ENCODE data around the gene HS2ST1.
"Not testable (repeated sequence)": the region's sequence is repeated elsewhere in the genome, so short reads cannot be mapped to it uniquely, and the experiment has no call there.

HS2ST1 gene

DNA sequence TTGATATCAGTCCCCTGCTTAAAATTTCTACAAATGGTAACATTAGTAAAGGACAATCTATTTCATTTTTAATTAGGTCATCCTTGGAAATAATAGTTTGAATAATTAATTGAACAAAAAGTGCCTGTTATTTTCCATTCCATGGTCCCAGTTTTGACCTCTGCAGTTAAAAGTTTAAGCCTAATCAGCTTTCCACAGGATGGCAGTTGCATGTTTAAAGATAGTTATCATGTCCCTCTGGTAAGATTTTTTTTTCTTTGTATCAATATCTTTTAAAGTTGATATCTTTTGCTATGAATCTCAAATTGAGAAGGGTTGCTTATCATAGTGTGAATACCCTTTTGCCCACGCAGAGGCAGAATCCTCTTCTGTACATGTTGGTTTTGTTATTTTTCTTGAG is 90.4 kb downstream of the HS2ST1 start:
- FAIRE-seq (no peak), DNase-seq (ENCODE audit: insufficient read length, low spot score) (no peak)

DNA sequence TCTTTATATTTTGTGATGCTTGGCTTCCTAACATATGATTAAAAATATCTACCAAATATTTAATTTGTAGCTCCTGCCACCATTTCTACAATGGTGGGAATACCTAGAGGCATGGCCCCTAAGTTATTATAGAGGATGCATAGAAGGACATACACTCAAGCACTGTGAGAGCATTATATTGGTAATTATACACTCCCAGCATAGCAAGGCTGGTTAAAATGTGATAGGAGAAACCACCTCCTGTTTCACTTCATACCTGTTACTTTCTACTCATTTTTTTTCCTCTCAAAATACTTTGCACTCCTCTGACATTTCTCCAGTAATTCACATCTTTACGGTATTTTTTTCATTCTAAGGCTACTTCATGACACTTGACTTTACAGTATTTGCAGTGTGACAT is 92.9 kb downstream of the HS2ST1 start:
- no peak for FAIRE-seq
- no peak for DNase-seq (ENCODE audit: insufficient read length, low spot score)

DNA sequence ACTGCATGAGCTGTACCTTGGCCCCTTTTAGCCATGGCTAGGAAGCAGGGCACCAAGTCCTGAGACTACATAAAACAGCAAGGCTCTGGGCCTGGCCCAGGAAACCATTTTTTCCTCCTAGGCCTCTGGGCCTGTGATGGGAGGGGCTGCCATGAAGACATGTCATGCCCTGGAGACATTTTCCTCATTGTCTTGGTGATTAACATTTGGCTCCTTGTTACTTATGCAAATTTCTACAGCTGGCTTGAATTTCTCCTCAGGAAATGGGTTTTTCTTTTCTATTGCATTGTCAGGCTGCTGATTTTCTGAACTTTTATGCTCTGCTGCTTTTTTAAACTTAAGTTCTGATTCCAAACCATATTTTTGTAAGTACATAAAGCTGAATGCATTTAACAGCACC is 99.0 kb downstream of the HS2ST1 start:
- not testable (repeated sequence) for FAIRE-seq; DNase-seq (ENCODE audit: insufficient read length, low spot score)

DNA sequence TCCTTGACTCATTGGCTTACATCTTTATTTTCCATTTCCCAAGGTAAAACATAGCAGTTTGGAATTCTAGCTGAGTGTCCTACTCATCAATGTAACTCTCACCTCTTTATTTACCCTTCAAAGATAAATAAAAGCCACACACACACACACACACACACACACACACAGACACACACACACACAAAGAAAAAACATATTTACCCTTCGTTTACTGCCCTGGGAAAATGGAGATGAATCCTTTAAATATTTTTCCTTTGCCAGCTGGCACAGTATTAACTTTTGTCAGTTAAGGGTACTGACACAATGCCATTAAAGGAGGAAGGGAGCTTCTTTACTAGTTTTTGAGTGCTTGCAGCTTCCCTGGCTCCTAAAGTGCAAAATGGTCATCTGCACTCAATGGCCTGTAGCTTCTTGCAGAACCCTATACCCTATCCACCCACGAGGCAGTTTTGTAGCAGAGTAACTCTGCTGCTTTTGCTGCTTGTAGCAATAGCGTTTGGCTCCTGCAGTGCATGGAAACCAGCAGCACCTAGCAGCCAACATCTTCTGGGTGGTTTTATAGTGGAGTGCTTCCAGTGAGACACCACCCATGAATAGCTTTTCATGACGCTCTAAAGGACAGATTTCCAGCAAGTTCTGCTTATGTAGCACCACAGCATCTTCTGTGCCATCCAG is 103.7 kb downstream of the HS2ST1 start:
- FAIRE-seq (no peak), DNase-seq (ENCODE audit: insufficient read length, low spot score) (no peak)

DNA sequence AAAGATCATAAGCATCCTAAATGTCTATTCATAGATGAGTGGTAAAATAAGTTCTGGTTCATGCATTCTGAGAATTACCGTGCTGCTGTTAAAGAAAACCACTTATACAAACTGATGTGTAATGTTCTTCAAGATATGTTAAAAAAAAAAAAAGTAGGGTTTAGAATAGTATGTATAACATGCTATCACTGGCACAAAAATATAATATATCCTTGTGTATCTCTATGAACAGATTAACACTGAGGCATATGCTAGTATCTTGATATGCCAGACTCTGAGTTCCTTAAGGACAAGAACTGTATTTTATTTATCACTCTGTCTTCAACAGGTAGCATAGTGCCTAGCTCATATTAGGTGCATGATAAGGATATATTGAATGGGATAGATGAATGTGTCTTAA is 108.9 kb downstream of the HS2ST1 start:
- DNase-seq (ENCODE audit: insufficient read length, low spot score) (no peak), FAIRE-seq (no peak)

DNA sequence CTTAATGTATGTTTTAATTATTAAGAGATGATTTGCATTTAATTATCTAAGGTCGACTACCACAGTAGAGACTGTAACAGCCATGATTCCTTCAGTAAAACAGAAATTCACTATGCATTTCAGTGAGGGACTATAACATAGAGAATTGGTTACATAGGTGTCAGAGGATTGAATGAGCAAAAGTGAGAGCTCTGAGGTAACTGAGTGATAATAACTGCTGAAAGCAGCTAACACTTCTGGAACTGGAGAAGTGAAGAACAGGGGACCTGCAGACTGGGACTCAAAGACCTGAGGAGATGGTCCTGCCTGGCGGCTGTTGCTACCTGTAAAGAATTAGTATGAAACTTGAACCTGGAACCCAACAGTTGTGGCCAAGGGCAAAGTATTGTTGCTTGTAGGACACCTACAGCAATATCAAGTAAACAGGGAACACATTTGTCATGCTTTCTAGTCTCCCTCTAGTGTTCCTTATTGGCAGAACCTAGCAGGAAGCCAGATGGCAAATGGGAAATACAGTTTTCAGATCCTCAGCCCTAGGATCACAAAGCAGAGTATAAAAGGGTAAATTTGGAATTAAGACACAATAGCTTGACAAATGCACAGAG is 110.6 kb downstream of the HS2ST1 start:
- DNase-seq (ENCODE audit: insufficient read length, low spot score) = no peak
- FAIRE-seq = peak; percentile 39

DNA sequence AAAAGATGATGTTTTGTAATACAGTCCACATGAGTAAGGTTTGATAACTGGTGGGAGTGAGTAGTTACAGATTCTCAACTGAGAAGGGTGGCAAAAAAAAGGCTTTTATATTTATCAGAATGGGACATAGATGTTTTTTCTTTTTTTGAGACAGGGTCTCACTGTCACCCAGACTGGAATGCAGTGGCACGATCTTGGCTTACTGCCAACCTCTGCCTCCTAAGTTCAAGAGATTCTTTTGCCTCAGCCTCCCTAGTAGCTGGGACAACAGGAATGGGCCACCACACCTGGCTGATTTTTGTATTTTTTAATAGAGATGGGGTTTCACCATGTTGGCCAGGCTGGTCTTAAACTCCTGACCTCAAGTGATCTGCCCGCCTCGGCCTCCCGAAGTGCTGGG is 113.1 kb downstream of the HS2ST1 start:
- not testable (repeated sequence) for FAIRE-seq; DNase-seq (ENCODE audit: insufficient read length, low spot score)

DNA sequence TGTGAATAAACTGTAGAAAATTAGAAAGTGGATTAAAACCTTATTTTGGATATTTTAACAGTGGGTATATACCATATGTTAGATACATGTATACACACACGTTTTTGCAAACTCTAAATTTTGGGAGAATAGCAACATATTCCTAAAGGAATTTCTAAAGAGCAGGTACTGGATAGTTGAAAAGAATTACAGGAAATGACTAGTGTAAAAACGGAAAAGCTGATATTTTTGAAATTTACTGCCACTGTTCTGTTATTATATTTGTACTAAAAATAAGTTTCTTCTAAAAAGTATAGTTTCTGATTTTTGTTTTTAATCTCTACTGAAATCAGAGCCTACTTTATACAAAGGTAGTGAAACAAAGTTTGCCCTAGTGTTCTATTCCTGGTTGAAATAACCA is 114.1 kb downstream of the HS2ST1 start:
- peak; percentile 37 for FAIRE-seq
- DNase-seq (ENCODE audit: insufficient read length, low spot score) = no peak

DNA sequence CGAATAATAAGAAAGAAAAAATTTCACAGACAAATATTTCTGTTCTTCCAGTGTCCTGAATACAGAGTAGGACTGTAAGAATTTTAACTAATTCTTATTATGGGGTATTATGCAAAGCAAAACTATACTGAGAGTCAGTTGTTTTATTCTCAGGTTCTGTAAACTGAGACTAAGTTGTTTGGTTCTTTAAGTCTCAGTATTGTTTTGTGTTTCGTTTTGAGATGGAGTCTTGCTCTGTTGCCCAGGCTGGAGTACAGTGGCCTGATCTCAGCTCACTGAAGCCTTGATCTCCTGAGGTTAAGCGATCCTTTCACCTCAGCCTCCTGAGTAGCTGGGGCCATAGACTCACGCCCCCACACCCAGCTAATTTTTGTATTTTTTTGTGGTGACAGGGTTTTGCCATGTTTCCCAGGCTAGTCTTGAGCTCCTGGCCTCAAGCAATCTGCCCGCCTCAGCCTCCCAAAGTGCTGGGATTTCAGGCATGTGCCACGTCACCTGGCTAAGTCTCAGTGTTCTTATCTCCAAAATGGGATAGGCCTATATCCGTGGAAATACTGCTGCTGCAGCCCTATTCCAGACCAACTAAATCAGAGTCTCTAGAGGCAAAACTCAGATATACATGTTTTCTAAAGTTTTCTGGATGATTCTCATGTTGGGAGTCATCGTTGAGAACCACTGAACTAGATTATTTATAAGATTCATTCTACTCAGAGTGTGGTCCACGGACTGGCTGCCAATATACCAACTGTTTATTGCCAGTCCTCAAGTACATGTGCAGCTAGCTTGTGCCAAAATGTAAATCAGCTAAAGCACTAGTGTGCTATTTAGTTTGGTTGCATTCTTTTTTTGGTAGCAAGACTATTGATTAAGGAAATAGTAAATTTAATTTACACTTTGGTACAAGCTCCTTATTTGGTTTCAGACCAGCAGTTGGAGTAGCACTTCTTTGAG is 116.6 kb downstream of the HS2ST1 start:
- peak; percentile 91 for FAIRE-seq
- DNase-seq (ENCODE audit: insufficient read length, low spot score) = no peak

DNA sequence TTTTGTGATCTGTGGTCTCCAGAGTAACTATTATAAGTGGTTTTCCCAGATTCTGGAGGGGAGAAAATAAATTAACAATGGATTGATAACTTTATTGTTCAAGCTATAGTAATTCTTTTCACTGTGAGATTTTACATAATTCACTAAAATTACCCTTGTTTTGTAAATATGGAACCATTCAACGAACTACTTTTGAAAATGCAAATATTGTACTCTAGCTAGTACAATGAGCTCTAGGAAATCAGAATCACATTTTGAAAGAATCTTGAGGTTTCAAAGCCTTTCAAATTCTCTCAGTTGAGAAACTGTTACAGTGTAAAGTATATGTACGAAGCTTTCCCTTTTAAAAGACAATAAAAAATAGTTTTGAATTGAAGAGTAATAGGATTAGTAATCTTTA is 119.9 kb downstream of the HS2ST1 start:
- FAIRE-seq (no peak), DNase-seq (ENCODE audit: insufficient read length, low spot score) (no peak)

DNA sequence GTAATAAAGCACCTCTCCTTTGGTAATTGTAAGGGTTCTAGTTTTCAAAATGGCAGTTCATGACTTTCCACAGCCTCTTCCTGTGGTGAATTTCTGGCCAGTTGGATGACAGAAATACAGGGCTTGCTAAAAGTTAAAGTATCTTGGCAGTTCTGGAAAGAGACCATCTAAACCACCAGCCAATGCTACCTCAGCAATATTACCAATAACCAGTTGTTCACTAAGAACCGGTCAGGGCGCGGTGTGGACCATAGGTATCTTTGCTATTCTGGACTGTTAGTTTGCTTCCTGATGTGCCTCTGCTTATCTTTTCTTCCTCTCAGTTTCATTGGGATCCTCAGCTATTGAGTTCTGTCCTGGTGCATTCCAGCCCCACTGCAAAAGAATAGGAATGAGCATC is 124.7 kb downstream of the HS2ST1 start:
- FAIRE-seq = peak; percentile 55
- DNase-seq (ENCODE audit: insufficient read length, low spot score) = no peak

DNA sequence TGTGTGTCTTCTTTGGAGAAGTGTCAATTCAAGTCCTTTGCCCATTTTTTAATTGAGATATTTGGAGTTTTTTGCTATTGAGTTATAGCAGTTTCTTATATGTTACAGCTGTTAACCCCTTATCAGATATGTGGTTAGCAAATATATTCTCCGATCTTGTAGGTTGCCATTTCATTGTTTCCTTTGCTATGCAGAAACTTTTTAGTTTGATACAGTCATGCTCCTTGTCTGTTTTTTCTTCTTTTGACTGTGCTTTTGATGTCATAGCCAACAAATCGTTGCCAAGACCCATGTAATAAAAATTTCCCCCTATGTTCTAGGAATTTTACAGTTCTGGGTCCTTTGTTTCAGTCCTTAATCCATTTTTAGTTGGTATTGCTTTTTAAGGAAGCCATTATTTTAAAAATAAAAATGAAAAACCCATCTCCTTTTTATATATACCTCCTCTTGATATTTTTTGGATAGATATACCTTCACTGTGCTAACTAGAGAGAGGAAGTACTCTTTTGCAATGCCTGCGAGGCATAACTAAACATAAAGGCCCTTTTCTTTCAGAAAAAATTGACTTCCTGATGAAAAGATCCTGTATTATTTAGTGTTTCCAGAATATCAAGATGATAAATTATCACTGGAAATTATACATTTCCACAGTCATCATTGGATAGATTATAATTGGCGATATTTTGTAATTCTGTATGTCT is 127.8 kb downstream of the HS2ST1 start:
- no peak for DNase-seq (ENCODE audit: insufficient read length, low spot score)
- FAIRE-seq = peak; percentile 66

DNA sequence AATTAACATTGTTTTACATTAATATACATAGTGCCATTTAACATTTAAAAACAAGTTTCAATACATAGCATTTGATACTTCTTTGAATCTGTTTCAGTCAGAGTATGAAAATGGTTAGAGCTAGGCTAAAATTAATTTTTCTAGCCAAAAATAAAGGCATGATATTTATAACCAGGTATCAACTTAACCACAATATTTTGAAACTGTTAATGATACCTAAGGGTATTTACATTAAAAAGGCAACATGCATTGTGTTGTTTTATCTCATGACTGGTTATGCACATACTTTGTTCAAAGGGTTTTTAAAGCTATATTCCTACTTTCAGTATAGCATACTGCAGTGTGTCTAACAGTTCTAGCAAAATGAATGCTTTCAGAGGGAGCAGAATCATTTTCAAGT is 130.0 kb downstream of the HS2ST1 start:
- DNase-seq (ENCODE audit: insufficient read length, low spot score) (no peak), FAIRE-seq (peak; percentile 73)

DNA sequence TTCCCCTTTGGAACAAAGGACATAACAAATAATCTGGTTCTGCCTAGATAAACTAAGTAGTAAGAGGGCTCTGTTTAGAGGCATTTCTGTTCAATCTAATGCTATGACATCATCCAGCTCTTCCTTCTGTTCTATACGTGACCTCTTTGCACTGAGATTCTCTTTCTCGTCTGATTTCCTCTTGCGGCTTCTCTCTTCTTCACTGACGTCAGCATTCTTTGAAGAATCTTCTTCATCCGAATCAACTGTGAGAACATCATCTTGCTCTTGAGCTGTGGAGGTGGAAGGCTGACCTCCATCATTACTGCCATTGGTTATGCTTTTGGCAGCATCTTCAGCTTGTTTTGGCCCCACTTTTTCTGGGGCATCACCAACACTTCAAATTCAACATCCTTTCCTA is 130.4 kb downstream of the HS2ST1 start:
- FAIRE-seq (peak; percentile 89), DNase-seq (ENCODE audit: insufficient read length, low spot score) (no peak)

DNA sequence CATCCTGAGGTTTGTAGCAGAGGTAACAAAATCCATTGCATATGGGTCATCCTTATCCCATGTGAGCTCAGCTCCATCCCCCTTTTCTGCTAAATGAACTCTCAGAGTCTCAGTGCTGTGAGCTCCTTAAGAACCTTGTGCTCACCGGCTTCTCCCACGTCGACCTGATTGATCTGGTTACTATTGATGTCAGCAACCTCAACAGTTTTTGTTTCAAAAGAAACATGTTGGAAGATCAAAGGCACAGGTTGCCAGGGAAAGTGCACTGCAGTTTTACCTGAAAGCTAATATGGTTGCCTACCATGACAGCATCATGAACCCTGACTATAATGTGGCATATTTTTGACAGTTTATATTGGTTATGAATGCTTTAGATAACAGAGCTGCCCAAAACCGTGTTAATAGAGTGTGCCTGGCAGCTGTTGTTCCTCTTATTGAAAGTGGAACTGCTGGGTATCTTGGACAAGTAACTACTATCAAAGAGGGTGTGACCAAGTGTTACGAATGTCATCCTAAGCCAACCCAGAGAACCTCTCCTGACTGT is 131.4 kb downstream of the HS2ST1 start:
- no peak for DNase-seq (ENCODE audit: insufficient read length, low spot score)
- FAIRE-seq = peak; percentile 72

DNA sequence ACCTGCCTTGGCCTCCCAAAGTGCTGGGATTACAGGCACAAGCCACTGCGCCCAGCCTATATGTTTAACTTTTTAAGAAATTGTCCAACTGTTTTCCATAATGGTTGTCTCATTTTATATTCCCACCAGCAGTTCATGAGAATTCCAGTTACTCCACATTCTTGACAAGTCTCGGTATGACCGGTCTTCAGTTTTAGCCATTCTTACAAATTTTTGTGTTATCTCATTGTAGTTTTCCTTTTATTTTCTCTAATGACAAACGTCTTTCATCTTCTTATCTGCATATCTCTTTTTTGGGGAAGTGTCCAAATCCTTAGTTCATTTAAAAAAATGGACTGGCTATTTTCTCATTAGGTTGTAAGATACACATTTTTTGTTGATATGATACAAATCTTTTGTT is 132.5 kb downstream of the HS2ST1 start:
- DNase-seq (ENCODE audit: insufficient read length, low spot score) (no peak), FAIRE-seq (no peak)

DNA sequence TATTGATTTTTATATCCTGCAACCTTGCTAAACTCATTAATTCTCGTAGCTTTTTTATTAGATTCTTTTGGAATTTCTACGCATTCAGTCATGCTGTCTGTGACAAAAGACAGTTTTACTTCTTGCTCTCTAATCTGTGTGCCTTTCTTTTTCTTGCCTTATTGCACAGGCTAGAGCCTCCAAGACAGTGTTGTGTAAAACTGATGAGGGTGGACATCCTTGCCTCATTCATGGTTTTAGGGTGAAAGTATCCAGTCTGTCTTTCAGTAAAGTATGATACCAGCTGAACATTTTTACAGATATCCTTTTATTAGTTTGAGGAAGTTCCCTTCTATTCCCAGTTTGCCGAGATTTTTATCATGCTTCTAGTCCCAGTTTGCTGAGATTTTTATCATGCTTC is 133.8 kb downstream of the HS2ST1 start:
- peak; percentile 11 for FAIRE-seq
- DNase-seq (ENCODE audit: insufficient read length, low spot score) = no peak

DNA sequence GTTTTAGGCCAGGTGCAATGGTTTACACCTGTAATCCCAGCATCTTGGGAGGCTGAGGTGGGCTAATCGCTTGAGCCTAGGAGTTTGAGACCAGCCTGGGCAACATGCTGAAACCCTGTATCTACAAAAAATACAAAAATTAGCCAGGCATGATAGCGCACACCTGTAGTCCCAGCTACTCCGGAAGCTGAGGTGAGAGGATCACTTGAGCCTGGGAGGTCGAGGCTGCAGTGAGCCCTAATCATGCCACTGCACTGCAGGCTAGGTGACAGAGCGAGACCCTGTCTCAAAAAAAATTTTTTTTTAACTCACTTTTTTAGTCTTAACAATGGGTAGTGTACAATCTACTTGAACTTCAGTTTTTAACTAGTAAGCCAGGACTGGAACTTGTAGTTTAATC is 137.5 kb downstream of the HS2ST1 start:
- no peak for DNase-seq (ENCODE audit: insufficient read length, low spot score)
- FAIRE-seq = peak; percentile 53

DNA sequence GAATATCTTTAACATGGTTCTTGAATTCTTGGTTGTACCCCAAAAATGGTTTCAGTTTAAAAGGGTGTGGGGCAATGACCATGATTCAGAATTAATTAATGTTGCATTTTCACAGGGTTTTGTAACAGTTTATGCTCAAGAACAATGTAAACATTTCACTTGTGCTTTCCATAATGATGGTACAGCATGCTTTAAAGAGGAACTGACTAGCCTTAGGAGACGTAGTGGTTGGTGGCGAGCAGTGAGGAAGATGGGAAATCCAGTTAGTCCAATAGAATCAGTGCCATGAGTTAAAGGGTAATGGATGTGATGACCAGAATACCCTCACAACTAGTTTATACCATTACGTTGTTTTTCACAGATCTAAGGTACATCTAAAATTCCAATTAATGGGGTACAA is 138.0 kb downstream of the HS2ST1 start:
- DNase-seq (ENCODE audit: insufficient read length, low spot score) = no peak
- FAIRE-seq = peak; percentile 63

DNA sequence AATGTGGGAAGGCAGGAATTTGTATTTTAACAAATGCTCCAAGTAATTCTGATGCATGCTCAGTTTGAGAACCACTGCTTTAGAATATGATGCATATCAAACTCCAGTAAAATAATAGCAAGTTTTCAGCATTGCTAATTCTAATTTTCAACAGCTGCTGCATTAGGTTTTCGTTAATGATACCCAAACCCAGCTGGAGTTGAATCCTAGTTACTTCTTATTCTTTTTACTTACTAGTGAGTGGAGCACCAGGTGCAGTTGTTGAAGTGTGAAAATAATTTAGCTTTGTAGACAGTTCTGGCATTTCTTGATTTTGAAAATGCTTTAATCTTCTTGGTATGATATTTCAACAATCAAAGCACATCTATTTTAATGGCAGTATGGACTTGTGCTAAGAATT is 138.5 kb downstream of the HS2ST1 start:
- FAIRE-seq = no peak

DNA sequence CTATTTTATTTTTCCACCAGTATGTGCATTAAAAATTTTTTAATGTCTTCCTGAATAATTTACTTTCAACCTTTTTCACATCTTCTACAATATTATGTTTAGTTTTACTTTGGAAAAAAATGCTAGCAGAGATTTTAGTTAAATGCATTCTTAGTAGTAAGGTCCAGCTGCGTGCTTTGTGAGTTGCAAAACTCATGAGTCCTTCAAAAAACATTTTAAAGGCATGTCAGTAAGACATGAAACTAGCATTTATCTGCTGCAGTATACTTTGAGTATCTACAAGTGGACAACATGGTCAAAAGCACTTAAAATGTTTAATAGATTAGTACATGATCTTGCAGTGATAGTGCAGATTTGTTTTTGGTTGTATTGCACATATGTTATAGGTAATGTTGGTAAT is 139.0 kb downstream of the HS2ST1 start:
- FAIRE-seq = no peak
- DNase-seq (ENCODE audit: insufficient read length, low spot score) = no peak

More for the DNA sequence above, 138.5 kb downstream of the HS2ST1 start:
- no peak for DNase-seq (ENCODE audit: insufficient read length, low spot score)
